Stomach (tissue), 9 donors: Measurements from ENCODE around the gene ERF. TPM values are rescaled to one million over a fixed set of nuclear protein-coding genes. Genes with fewer than 3 reads are reported as not detected.

Experiments used
- DNase-seq, 2 donors: peaks; one replicate each; pipeline versions ENCODE4 v3.0.0 to v3.0.0-alpha.2; 2013 to 2019
- H3K27ac ChIP-seq, 5 donors: fragments of 200-600 bp in 4 of 5; sonication (generic) in 4 of 5; one replicate each; pipeline ENCODE4 v1.5.1; 2013 to 2019; ENCODE audit warnings: mild to moderate bottlenecking in 1 of 5, moderate library complexity in 1 of 5
- H3K27me3 ChIP-seq, 3 donors: fragments of 200-600 bp; sonication (generic); one replicate each; pipeline ENCODE4 v1.5.1; 2017 to 2019; ENCODE audit warnings: mixed run types in 1 of 3
- H3K36me3 ChIP-seq, 4 donors: fragments of 200-600 bp; sonication (generic); 1 replicate in 3 of 4; 2 replicates in 1 of 4; pipeline ENCODE4 v1.5.1; 2016 to 2019
- H3K4me1 ChIP-seq, 4 donors: fragments of 200-600 bp; sonication (generic); one replicate each; pipeline ENCODE4 v1.5.1; 2016 to 2019
- H3K4me3 ChIP-seq, 4 donors: fragments of 200-600 bp; sonication (generic) in 3 of 4; one replicate each; pipeline ENCODE4 v1.5.1; 2016 to 2019; ENCODE audit warnings: mild to moderate bottlenecking in 1 of 4
- H3K9me3 ChIP-seq, 4 donors: fragments of 200-600 bp; sonication (generic); one replicate each; pipeline ENCODE4 v1.5.1; 2016 to 2019
- EP300 ChIP-seq: sonication (generic); formaldehyde crosslinking; IDR thresholded peaks from one replicate; pipeline ENCODE4 v1.6.1; 2017; ENCODE audit warnings: antibody characterized with exemption
- POLR2A ChIP-seq, 4 donors: fragments of 450-650 bp; IDR thresholded peaks; one replicate each; pipeline ENCODE4 v1.6.1; 2016; ENCODE audit warnings: antibody characterized with exemption in 4 of 4, control low read depth in 2 of 4, mild to moderate bottlenecking in 1 of 4, moderate library complexity in 1 of 4
- POLR2AphosphoS5 ChIP-seq, 3 donors: sonication (generic); formaldehyde crosslinking; IDR thresholded peaks; one replicate each; pipeline ENCODE4 v1.6.1; 2016; ENCODE audit warnings: antibody characterized with exemption in 3 of 3
- WGBS, 5 donors: extraction: QIAGEN DNeasy Blood & Tissue Kit in 3 of 5; methylation state at CpG; one replicate each; pipeline versions ENCODE4 v1.1.5 to v1.1.7; 2013 to 2018; 5-methylcytosine and 5-hydroxymethylcytosine counted together
- intact Hi-C: fragments of 100-400 bp; cut with DNase I; formaldehyde crosslinking; loops from one replicate; pipeline ENCODE4 v1.15.1; 2023; ENCODE audit warnings: low total_unique reads
- polyA plus RNA-seq, 3 donors: library from polyadenylated mRNA; stranded (reverse); fragments of 200-250 nt; gene quantifications; one replicate each; pipeline ENCODE4 v1.2.3, GENCODE V29; 2013
- total RNA-seq, 5 donors: library from RNA; depleted of rRNA; stranded (reverse); fragments of >200 nt; gene quantifications; one replicate each; pipeline versions ENCODE4 v1.1.0 to v1.2.3, GENCODE V29; 2014 to 2016
- TF ChIP-seq, protein P1 (sequence below), 7 experiments: fragments of 450-650 bp in 4 of 7; fragments of 200-600 bp in 3 of 7; sonication (generic) in 3 of 7; IDR thresholded peaks; one replicate each; pipeline ENCODE4 v1.5.1; 2016 to 2019; ENCODE audit warnings: antibody characterized with exemption in 7 of 7, control low read depth in 2 of 7, mild to moderate bottlenecking in 1 of 7
- donor health status: healthy with polysubstance abuse.
- donor health status: Bipolar disorder and iron deficiency.
- donor health status: healthy.

The ERF gene
- total and polyA plus RNA-seq, 8 donors, result 11.6 to 118 (median 30.8) TPM

DNA sequence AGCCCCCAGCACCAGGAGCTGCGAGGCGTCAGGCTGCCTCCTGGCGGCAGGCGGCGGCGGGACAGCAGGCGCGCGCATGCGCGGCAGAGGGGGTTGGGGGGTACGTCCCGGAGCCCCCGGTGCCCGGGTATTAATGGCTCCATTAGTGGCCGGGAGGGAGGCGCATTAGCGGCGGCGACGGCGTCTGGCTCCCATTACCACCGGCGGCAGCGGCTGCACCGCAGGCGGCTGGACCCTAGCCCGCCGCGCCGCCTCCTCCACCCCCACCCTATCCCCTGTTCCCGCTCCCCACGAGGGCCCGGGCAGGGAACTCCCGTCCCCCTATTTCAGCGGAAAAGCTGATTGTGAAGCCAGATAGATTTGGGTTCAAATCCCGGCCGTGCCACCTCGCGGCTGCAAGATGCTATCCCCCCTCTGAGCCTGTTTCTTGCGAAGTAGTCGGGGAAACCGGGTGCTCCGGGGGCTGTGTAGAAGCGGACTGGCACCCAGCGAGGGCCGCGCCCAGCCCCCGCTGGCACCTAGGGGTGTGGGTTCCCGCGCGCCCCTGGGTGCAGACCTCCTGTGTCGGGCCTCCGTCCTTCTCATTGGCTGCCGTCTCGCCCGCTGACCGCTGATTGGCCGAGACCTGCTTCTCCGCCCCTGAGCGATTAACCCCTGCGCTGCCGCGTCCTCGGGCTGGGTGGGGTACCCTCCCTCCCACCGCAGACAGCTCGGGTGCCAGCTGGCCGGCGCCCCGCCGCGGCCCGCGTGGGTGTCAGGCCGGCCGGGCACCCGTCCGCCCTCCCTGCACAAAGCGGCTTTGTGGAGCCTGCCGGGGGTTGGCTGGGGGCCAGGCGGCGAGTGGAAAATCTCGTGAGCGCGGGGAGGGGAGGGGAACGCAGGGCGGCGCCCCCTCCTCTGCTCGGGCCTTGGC is 25.2 kb upstream of the ERF start:
- Histone ChIP-seq H3K36me3 (peaks cover 0 to 10% (median 8%) of the 10 kb centered on the region in 4 donors), H3K4me3 (peak overlapping the region; percentile 71 to 91 (median 82)), H3K27me3 (no peaks in the 10 kb centered on the region), H3K4me1 (peaks cover 72 to 92% (median 88%) of the 10 kb centered on the region in 4 donors), H3K9me3 (no peaks in the 10 kb centered on the region), H3K27ac (peak overlapping the region; percentile 93 to 100 (median 95))
- DNase-seq, result peak; percentile 88 to 97
- WGBS, 5 donors, result 0 to 1% (median 1%) methylated on average over 30 to 89 of the region's 89 CpGs
- intact Hi-C loops, result no loop called here
- TF ChIP-seq POLR2A (IDR thresholded peaks at IDR 0.05) (peak in 1 of 4 donors; percentile 9), POLR2AphosphoS5 (IDR thresholded peaks at IDR 0.05) (peak; percentile 7 to 74 (median 62)), EP300 (no peak)
- TF ChIP-seq, protein P1, sequence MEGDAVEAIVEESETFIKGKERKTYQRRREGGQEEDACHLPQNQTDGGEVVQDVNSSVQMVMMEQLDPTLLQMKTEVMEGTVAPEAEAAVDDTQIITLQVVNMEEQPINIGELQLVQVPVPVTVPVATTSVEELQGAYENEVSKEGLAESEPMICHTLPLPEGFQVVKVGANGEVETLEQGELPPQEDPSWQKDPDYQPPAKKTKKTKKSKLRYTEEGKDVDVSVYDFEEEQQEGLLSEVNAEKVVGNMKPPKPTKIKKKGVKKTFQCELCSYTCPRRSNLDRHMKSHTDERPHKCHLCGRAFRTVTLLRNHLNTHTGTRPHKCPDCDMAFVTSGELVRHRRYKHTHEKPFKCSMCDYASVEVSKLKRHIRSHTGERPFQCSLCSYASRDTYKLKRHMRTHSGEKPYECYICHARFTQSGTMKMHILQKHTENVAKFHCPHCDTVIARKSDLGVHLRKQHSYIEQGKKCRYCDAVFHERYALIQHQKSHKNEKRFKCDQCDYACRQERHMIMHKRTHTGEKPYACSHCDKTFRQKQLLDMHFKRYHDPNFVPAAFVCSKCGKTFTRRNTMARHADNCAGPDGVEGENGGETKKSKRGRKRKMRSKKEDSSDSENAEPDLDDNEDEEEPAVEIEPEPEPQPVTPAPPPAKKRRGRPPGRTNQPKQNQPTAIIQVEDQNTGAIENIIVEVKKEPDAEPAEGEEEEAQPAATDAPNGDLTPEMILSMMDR (IDR thresholded peaks at IDR 0.05), result peak in 5 of 7 experiments; percentile 70 to 95 (median 84)

DNA sequence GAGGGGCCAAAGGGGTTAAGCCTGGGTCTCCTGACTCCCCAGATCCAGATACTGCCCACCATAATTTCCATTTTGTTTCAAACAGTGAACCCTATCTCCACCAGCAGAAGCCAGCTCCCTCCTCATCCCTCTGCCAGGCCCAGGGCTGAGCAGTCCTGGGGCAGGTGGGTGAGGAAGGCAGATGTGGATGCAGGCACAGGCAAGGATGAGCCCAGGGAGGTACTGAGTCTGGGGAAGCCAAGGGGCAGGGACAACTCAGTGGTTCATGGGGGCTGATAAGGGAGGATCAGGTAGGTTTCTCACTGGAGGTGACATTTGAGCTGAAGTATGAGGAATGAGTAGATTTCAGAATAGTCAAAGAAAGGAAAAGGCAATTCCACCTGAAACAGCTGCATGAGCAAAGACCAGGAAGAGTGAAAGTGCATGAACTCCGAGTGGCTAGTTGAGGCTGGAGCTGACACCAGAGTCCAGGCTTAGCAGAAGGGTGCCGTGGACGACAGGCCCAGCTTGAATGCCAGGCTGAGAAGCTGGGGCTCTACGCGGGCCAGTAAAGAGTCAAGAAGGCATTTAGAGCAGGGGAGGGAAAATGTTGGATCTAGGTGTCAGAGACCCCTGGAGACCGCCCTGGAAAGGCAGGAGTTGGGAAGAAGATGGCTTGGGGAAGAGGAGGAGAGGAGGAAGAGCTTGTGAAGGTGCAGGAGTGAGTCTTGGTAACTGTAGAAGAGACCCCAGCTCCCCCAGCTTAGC is 24.4 kb upstream of the ERF start:
- intact Hi-C loops, result no loop called here
- DNase-seq, result peak in 1 of 2 donors; percentile 23
- peak overlapping the region; percentile 93 to 100 (median 95) for H3K27ac ChIP-seq
- no peaks in the 10 kb centered on the region for H3K27me3 ChIP-seq
- H3K36me3 ChIP-seq, result peaks cover 4 to 18% (median 16%) of the 10 kb centered on the region in 4 donors
- H3K4me1 ChIP-seq, result peaks cover 69 to 93% (median 90%) of the 10 kb centered on the region in 4 donors
- peak overlapping the region; percentile 71 to 91 (median 82) for H3K4me3 ChIP-seq
- TF ChIP-seq POLR2AphosphoS5 (IDR thresholded peaks at IDR 0.05) (no peak), POLR2A (IDR thresholded peaks at IDR 0.05) (no peak), EP300 (no peak)
- TF ChIP-seq, protein P1 (IDR thresholded peaks at IDR 0.05), result no peak
- WGBS, 5 donors, result 6 to 10% (median 7%) methylated on average over 6 of the region's 6 CpGs
- no peaks in the 10 kb centered on the region for H3K9me3 ChIP-seq

DNA sequence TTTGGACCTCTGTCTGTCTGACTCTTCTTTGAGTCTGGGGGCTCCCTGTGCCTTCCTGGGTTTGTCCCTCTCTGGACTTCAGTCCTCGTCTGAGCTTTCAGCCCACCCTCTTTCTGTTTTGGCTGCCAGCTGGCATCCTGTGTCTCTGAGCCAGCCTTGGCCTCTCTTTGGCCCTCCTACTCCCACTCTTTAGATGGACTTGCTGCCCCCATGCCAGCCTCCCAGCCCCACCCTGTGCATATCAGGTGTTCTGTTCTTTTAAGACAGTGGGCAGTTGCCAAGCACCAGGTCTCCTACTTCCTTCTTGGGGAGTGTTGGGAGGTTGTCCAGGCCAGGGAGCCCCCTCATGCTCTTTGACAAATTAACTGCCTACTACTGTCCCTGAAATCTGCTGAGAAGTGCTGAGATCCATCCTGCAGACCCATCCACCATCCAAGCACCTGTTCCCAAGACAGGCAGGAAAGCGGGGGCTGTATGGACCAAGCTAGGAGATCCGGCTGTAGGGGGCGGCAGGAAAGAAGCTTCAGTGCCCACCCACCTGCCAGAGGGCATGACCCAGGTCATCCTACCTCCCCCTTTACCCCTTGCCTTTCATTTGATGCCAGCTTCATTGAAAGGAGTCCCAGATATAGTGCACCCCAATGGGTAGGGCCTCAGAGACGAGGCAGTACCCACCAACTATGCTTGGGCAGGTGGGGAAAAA is 23.7 kb upstream of the ERF start:
- H3K4me1 ChIP-seq, result peaks cover 69 to 100% (median 95%) of the 10 kb centered on the region in 4 donors
- H3K27me3 ChIP-seq, result no peaks in the 10 kb centered on the region
- WGBS, 5 donors, result 57 to 73% (median 59%) methylated on average over 5 of the region's 5 CpGs
- intact Hi-C loops, result no loop called here
- H3K27ac ChIP-seq, result peak overlapping the region; percentile 3 to 100 (median 95)
- peaks cover 11 to 25% (median 23%) of the 10 kb centered on the region in 4 donors for H3K36me3 ChIP-seq
- DNase-seq, result peak in 1 of 2 donors; percentile 55
- TF ChIP-seq POLR2A (IDR thresholded peaks at IDR 0.05) (no peak), EP300 (no peak), POLR2AphosphoS5 (IDR thresholded peaks at IDR 0.05) (no peak)
- TF ChIP-seq, protein P1 (IDR thresholded peaks at IDR 0.05), result no peak
- peak overlapping the region in 2 of 4 donors; percentile 0 to 91 for H3K4me3 ChIP-seq
- no peaks in the 10 kb centered on the region for H3K9me3 ChIP-seq
